HG03108 (cell line): Measurements from ENCODE around the gene ODAD4.

ENCODE experiments used
- ATAC-seq: cut with Tn5 transposase; IDR thresholded peaks from one replicate; pipeline ENCODE4 v1.9.1; 2021; ENCODE audit warnings: moderate library complexity; ENCODE audit not compliant: unreplicated experiment

Gene ODAD4

GRCh38 chr17:41967141-41967920 is 36.9 kb downstream of the ODAD4 start:
- ATAC-seq, result no peak

- ATAC-seq, result no peak
These were observed 37.6 kb downstream of the ODAD4 start for GRCh38 chr17:41967921-41968578.

GRCh38 chr17:41968676-41969075 is 38.3 kb downstream of the ODAD4 start:
- ATAC-seq, result no peak

GRCh38 chr17:41970901-41971331 is 40.5 kb downstream of the ODAD4 start:
- no peak for ATAC-seq

- no peak for ATAC-seq
These were observed 41.5 kb downstream of the ODAD4 start for GRCh38 chr17:41971721-41972523.

GRCh38 chr17:41972571-41973407 is 42.4 kb downstream of the ODAD4 start:
- ATAC-seq, result no peak

- ATAC-seq, result no peak
These were observed 43.0 kb downstream of the ODAD4 start for GRCh38 chr17:41973408-41973811.

- ATAC-seq, result no peak
These were observed 43.6 kb downstream of the ODAD4 start for GRCh38 chr17:41974031-41974430.

- no peak for ATAC-seq
These were observed 44.2 kb downstream of the ODAD4 start for GRCh38 chr17:41974658-41975057.

- ATAC-seq, result no peak
These were observed 45.0 kb downstream of the ODAD4 start for GRCh38 chr17:41975099-41976083.

GRCh38 chr17:41976142-41976768 is 45.8 kb downstream of the ODAD4 start:
- no peak for ATAC-seq

- no peak for ATAC-seq
These were observed 47.6 kb downstream of the ODAD4 start for GRCh38 chr17:41977991-41978390.

GRCh38 chr17:41982026-41982760 is 51.8 kb downstream of the ODAD4 start:
- no peak for ATAC-seq

GRCh38 chr17:41984454-41984853 is 54.0 kb downstream of the ODAD4 start:
- no peak for ATAC-seq

GRCh38 chr17:41985919-41986318 is 55.5 kb downstream of the ODAD4 start:
- no peak for ATAC-seq

GRCh38 chr17:41986634-41987033 is 56.2 kb downstream of the ODAD4 start:
- no peak for ATAC-seq

GRCh38 chr17:41987642-41988041 is 57.2 kb downstream of the ODAD4 start:
- ATAC-seq, result no peak

GRCh38 chr17:41988418-41988817 is 58.0 kb downstream of the ODAD4 start:
- ATAC-seq, result no peak
